GM19455 (cell line): Measurements from ENCODE around the gene RAB3B.
"Not testable (repeated sequence)": the region's sequence is repeated elsewhere in the genome, so short reads cannot be mapped to it uniquely, and the experiment has no call there.

Source experiments
- ATAC-seq: cut with Tn5 transposase; IDR thresholded peaks from one replicate; pipeline ENCODE4 v1.9.1; 2021; ENCODE audit not compliant: unreplicated experiment

RAB3B gene

GRCh38 chr1:51989582-51990477 is 670 bp downstream of the RAB3B start:
- ATAC-seq, result no peak

DNA sequence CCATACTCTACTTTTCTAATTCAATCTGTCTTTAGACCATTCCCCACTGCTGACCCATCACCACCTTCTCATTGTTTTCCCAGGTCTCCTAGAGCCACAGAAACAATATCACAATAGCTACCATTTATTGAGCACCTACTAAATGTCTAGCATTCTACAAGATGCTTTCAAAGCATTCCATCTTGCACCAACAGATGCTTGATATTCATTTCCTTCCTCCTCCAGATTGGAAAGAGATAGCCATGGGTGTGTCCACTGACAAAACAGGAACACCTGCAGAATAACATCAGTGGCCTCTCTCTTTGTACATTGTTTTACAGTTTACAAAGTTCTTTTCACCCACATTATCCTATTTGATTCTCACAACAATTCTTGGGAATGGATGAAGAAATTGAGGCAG is 2.2 kb downstream of the RAB3B start:
- no peak for ATAC-seq

GRCh38 chr1:51986718-51987117 is 3.8 kb downstream of the RAB3B start:
- no peak for ATAC-seq

DNA sequence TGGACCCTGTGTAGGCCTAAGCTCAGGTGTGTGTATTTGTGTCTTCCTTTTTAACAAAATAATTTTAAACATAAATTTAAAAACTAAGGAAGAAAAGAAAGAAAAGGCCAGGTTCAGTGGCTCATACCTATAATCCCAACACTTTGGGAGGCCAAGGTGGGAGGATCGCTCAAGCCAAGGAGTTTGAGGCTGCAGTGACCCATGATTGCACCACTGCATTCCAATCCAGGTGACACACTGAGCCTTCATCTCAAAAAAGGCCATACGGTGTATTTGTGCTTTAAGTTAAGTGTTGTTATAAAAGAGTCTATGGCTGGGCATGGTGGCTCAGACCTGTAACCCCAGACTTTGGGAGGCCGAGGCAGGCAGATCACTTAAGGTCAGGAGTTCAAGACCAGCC is 8.3 kb downstream of the RAB3B start:
- ATAC-seq, result no peak

DNA sequence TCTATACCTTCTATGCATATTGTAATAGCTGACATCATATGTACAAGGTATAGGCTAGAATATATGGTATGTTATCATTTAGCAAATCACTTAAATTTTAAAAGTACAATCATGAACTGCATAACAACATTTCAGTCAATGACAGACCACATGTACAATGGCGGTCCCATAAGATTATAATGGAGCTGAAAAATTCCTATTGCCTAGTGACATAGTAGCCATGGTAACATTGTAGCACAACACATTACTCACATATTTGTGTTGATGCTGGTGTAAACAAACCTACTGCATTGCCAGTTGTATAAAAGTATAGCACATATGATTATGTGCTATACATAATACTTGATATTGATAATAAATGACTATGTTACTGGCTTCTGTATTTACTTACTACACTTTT is 8.9 kb downstream of the RAB3B start:
- ATAC-seq, result no peak

GRCh38 chr1:51978099-51978498 is 12.4 kb downstream of the RAB3B start:
- no peak for ATAC-seq

DNA sequence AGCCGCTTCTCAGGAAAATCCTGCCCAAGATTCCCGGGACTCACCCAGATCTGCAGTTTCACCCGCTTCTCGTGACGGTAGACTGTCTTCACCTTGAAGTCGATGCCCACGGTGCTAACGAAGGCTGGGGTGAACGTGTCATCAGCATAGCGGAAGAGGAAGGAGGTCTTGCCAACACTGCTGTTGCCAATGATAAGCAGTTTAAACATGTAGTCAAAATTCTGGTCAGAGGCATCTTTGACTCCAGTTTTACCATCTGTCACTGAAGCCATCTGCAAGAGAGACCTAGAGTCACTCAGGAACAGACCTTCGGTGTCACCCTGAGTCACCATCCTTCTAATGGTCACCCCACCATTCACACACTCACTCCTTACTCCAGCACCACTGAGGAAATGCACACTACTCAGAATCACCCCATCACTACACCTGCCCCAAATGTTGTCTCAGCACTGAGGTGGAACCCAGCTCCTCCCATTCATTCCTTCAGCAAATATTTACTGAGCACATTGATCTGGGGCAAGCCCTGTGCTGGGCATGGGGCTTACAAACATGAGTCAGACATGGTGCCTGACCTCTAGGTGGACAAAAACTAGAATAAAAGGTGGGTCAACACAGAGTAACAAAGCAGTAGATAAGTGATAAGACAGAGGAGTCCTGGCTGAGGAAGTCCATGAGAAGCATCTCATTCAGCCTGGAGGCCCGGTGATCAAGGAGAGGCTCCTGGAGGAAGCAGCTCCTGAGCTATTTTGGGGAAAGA is 13.5 kb downstream of the RAB3B start:
- no peak for ATAC-seq

DNA sequence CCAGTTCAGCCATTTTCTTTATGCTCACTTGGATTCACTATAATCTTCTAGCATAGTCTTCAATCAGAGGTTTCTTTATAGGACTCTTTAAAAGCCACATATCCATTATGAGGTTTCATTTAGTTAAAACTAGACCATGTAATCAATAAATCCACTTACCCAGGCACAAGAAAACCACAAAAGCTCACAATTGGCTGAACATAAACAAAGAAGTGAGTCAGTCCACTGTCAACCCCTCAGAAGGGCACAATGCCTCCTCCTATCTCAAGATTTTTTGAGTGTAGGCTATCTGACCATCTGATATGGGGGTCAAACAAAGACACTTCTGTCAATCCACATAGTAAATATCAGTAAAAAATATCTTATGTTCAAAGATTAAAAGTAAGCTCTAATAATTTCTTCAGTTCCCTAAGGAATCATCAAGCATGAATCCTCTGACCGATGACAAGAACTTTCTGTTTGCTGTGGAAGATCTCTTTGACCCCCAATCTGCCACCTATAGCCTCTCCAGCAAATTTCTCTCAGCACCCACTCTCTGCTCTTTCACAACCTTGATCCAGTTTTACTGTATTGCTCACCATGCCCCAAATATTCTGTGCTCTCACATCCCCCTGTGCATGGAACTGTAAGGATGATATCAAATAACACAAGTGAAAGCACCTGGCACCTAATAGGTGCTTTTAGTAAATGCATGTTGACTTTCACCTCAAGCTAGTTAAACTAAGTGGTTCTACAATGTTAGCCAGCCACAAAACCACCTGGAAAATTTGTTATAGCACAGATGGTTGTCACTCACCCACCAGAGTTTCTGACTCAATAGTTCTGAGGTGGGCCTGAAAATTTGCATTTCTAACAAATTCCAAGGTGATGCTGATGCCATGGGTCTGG is 16.7 kb downstream of the RAB3B start:
- ATAC-seq, result no peak

DNA sequence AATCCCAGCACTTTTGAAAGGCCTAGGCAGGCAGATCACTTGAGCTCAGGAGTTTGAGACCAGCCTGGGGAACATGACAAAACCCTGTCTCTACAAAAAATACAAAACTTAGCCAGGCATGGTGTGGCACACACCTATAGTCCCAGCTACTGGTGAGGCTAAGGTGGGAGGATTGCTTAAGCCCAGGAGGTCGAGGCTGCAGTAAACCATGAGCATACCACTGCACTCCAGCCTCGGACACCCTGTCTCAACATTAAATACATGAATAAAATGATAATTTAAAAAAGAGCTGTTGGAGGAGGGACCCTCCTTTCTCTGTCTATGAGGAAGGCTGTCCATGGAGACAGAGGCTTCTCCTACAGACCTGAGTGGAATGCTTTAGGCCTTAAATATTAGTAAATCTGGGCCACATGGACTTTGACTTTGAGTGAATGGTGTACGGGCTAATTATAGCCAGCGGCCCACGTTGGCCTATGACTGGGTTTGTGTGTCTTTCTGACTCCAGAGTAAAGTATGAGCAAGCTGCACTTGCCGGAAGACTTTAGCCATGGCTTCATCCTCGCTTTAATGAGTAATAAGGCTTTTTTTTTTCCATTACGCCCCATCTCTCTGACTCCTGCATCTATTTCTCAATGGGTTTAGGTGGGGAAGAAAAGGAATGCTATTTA is 21.3 kb downstream of the RAB3B start:
- ATAC-seq, result no peak

GRCh38 chr1:51968632-51969031 is 21.9 kb downstream of the RAB3B start:
- ATAC-seq, result no peak

DNA sequence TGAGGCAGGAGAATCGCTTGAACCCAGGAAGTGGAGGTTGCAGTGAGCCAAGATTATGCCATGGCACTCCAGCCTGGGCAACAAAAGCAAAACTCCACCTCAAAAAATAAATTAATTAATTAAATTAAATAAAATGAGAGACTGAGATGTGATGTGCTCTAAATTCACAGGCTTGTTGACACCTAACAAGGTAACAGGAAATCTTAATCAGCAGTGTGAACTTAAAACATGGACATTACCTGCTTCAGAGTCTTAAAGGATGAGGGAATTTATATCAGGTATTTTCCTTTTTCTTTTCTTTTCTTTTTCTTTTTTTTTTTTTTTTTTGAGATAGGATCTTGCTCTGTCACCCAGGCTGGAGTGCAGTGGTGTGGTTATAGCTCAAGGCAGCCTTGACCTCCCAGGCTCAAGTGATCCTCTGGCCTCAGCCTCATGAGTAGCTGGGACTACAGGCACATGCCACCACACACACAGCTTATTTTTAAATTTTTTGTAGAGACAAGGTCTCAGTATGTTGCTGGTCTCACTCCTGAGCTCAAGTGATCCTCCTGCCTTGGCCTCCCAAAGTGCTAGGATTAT is 23.2 kb downstream of the RAB3B start:
- ATAC-seq, result not testable (repeated sequence)

DNA sequence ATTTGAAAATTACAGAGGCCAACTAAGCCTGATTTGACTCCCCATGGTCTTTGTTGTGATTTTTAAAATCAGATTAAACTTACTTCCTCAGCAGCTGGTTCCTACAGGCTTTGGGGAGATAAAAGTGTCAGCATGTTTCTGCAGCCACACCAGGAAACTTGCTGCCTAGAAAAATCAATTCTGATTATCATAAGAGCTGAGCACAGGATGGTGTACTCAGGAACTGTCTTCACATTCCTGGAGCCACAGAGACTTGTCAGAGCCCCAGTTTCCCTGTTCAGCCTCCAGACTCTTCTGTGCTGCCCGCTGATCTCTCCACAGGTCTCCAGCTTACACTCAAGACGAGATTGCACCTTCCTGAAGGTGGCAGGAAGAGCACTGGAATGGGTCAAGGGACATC is 23.9 kb downstream of the RAB3B start:
- ATAC-seq, result no peak

DNA sequence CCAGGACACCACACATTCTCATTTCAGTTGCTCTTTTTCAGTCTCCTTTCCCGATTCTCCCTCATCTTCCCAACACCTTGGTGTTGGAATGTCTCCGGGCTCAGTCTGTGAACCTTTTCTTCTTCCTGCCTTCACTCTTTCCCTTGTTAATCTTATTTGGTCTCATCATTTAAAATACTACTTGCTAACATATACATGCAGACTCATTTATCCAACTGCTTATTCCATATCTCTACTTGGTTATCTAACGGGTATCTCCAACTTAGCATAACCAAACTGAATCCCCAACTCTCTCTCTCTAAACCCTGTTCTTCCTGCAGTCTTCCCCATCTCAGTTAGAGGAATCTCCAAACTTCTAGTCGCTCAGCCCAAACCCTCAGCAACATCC is 26.2 kb downstream of the RAB3B start:
- ATAC-seq, result no peak

DNA sequence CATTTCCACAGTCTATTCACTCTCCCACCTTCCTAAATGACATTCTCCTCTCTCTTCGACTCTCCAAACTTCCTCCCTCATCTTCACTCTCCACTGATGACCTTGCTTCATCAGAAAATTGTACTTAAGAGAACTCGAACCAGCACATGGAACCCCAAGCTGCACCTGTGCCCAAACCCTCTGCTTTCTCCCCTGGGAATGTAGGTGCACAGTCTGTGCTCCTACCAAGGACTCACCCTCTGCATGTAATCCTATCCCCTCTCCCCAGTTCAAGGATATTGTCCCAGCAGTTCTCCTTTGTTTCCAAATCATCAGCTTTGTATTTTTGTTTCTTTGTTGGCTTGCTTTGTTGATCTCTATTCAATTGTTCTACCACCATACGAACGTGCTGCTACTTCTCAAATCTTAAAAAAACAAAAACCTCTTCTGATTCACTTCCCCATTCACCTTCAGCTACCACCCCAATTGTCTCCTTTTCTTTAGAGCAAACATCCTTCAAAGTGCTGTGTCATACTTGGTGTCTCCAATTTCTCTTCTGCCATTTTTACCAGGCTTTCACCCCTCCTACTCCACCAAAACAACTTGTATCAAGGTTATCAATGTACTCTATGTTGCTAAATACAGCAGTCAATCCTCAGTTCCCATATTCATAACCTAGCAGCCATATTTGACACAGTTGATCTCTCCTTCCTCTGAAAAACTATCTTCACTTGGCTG is 26.8 kb downstream of the RAB3B start:
- no peak for ATAC-seq

DNA sequence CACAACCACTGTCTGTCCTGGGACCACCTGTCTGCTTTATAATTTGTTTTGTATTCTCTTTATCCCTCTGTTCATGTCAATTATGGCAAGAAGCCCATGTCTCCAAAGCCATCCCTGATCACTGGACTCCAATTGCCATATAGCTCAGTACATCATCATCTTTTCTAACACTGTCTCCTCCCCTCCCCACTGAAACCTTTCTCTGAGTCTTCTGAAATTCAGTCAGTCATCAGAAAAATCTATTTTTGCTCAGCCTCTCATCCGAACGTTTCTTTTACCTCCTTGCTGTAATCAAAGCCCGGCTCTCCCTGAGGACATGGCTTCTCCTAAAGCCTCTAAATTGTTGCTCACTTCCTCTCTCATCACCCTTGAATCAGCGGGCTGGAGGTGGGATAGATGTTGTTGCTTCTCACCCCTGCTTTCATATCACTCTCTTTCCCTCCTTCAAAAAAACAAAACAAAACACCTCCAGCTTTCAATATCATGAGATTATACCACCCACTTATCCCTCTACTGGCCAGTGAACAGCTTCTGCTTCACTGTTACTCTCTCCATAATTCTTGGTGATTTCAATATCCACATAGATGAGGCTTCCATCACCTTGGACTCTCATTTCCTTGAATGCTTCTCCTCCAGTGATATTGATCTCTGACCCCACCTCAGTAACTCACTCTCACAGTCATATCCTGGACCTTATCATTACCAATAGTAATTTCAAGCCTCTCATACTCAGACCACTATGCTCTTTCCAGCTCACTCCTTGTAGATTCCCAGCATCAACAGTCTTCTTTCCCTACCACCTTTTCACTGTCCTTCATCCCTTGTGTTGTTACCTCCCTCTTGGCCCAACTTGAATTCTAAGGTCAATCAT is 27.8 kb downstream of the RAB3B start:
- no peak for ATAC-seq

DNA sequence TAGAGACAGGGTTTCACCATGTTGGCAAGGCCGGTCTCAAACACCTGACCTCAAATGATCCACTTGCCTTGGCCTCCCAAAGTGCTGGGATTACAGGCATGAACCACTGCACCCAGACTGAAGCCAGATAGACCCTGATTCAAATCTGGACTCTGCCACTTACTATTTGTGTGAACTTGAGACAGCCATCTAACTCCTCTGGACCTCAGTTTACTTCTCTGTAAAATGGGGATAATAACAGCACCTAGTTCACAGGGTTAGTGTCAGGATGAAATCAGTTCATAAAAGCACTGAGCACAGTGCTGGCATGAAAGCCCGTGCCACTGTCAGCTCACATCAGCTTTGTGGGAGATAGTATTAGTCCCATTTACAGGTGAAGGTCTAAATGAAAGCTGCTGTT is 28.5 kb downstream of the RAB3B start:
- ATAC-seq, result no peak

DNA sequence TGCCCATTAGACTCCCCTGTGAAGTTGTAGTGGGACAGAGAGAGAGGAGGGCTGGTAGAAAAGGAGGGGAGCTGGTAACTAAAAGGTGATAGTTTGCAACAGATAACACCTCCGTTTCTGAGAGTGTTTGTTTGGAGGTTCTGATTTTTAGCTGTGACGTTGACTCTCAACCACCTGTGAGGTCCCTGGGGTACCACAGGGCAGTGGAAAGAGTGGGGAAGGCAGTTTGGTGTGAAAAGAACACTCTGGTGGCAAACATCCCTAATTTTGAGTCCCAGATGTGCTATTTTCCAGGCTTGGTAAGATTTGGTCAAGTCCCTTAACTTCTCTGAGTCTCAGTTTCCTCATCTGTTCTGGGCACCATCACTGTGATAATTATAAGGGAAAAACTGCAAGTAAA is 29.3 kb downstream of the RAB3B start:
- ATAC-seq, result no peak

DNA sequence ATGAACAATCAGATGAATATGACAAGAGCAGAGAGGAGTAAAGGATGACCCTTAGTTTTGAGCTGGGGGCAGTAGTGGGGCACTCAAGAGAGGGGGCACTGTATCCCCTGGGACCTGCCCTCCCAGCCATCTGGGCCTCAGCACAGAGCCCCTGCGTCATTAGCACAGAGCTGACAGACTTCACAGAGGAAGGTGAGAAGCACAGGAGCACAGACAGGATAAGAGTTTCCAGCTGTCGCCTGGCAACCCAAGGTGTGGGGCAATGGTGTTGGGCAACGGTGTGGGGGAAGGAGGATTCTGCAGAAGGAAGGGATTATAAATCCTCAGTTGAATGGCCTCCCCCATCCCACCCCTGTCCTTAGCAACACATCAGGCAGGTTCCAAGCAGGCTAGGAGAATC is 30.2 kb downstream of the RAB3B start:
- no peak for ATAC-seq

DNA sequence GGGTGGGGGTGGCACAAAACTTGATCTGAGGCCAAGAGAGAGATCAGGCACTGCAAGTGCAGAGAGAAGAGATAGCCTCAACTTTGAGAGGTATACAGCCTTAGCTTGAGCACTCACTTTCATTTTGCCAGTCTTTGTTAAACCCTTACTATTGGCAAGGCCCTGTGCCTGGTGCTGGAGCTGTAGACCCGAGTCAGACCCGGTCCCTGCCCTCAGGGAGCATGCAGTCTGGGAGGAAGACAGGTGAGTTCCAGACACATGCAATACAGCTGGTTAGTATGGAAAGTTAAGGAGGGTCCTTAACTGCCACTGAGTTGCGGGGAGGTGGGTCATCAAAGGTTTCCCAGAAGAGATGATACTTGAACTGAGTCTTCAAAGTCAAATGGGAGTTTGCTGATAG is 31.7 kb downstream of the RAB3B start:
- ATAC-seq, result no peak
